HG02623 (cell line): ENCODE results near the gene MCCD1.
"Not testable (repeated sequence)": the region's sequence is repeated elsewhere in the genome, so short reads cannot be mapped to it uniquely, and the experiment has no call there.

ENCODE experiments used
- ATAC-seq: cut with Tn5 transposase; IDR thresholded peaks from one replicate; pipeline ENCODE4 v1.9.1; 2021; ENCODE audit warnings: moderate library complexity; ENCODE audit not compliant: unreplicated experiment

Gene MCCD1

DNA sequence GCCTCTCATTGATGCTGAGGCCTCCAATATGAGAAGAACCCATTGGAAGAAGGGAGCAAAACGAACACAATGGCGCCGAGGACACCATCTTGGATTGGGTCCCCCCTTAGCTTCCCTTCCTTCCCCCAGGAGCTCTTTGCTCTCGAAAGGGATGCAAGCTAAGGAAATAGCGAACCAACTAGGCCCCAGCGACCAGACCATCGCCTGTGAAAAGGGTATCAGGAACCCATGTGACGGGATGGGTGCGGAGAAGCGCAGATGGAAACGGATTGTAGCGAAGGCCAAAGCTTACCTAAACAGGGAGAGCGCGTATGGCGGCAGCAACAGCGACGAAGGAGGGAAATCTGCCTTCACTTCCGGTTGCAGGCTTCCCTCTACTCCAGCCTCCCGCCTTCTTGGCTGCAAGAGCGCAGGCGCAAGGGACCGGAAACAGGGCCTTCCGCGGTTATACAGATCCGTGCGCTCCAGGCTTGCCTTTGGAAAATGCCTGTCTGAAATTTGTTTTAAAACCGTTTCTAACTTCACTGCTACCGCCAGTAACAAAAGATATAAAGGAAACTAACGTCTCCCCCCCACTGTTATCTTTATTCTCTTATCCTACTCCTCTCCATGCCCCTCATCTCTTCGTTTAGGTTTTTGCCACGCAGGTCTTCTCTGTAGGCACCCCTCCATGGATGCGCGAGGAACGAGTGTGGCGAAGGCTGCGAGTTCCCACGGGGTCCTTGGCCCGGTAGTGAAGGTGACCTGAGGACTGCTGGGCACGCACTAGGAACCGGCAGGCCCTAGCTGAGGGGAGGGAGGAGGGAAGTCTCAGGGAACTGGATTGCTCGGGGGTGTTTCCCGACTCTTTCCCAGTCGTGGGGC lies 13.1 kb downstream of the MCCD1 start, which contains the start of gene DDX39B:
TSS of gene DDX39B (minus strand) at position 346 of the 864 bp plus-strand sequence. CDS start 1,471 bp downstream, outside the sequence.
- peak; percentile 65 for ATAC-seq

DNA sequence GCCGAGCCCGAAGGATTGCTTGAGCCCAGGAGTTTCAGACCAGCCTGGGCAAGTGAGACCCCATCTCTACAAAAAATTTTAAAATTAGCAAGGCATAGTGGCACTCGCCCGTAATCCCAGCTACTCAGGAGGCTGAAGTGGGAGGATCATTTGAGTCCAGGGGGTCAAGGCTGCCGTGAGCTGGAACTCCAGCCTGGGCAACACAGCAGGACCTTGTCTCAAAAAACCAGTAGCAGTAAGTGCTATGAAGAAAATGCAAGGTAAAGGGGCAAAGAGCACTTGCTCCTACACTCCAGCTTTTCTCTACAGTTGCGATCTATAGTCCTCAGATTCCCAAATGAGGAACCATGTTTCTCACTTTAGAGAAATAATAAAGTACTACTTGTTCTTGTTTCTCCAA lies 14.9 kb downstream of the MCCD1 start:
- no peak for ATAC-seq

DNA sequence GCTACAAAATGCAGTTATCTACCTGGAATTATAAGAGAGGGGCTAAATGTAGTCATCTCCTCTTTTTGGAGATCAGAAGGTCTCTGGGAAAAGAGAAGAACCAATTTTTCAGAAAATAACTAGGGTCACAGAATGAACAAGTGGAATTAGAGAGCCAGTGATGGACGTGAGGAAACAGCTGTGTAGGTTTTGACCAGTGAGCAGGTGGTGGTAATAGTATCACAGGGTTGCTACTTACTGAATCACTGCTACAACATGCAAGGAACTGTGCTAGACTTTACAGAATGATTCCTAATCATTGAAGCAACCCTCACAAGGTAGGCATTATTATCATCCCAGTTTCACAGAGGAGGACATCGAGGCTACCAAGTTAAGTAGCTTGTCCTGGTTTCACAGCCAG lies 15.9 kb downstream of the MCCD1 start:
- ATAC-seq = no peak

DNA sequence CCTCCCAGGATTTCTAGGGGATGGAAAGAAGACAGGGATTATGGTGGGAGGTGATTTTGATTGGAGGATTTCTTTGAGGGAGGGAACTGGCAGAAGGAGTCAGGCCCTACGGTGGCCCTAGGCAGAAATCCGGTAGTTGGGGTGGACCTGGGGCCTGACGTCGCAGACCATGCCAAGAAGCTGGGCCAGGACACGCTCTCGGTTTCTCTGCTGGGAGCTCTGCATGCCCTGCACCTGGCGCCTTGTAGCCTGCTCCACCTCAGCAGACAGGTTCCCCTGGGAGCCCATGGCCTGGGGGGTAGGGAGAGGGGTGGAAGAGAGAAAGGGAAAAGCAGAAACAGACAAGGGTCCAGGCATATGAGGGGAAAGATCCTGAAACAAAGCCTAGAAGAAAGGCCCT lies 16.5 kb downstream of the MCCD1 start:
- ATAC-seq = no peak

DNA sequence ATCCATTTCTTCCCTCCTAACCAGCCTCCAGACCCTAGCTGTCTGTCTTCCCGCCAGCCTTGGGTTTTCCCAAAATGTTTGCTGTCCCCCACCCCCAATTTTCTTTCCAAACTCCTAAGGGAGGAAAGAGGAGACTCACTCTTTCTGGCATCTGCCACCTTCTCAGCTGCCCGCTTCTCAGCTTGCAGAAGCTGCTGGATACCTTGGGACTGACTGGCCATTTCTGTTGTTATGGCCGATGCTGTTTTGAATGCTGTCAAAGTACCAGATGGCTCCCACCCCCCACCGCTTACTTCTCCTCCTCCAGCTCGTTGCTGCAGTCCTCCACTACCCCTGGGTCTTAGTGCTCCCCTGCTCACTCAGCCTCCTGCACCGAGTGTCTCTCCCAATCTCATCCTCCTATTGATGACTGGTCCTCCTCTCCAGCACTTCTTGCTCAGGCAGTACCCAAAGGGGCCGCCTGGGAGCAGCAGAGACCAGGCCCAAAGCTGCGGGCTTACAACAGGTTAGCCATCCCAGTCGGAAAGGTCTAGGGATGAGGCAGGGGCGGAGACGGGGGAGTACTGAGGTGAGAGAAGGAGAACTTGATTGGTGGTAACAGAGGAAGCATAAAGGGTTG lies 17.7 kb downstream of the MCCD1 start, which contains the start of gene ATP6V1G2:
TSS of gene ATP6V1G2 (minus strand) at position 270 of the 619 bp plus-strand sequence. CDS start at position 221, 49 bp downstream.
- peak; percentile 43 for ATAC-seq

DNA sequence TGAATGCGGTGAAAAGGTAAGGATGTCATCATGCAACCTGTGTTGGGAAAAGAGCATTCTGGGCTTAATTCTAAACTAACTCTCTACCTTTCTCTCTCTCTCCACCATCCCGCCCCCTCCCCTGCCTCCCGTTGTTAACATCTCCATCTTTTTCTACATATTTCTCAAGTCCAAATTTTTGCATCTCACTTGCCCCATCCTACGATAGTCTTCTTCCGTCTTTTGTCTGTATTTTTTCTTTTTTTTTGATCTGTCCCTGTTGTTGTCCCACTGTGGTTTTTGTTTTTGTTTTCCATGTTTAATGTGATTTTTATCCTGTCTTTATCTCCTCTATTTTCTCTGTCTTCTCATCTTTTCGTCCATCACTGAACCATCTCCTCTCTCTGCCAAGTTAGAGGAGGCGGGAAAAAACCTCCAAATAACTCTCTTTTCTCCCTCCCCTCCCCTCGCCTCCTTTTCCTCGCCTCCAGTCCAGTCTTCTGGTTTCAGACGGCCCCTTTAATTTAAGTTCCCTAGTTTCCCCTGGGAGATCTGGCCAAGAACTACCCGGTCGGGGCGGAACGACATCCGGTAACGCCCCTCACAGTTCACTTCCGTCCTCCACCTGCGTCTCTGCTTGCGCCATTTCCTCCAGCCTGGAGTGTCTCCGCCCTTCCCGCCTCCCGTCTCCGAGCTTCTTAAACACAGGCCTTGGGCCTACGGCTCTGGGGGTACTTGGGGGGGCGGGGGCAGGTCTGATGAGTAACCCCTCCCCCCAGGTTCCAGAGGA lies 18.4 kb downstream of the MCCD1 start, which contains the start of gene NFKBIL1:
TSS of gene NFKBIL1 (plus strand) at position 651 of the 769 bp plus-strand sequence. CDS start at position 738, 87 bp downstream.
- ATAC-seq = peak; percentile 69

DNA sequence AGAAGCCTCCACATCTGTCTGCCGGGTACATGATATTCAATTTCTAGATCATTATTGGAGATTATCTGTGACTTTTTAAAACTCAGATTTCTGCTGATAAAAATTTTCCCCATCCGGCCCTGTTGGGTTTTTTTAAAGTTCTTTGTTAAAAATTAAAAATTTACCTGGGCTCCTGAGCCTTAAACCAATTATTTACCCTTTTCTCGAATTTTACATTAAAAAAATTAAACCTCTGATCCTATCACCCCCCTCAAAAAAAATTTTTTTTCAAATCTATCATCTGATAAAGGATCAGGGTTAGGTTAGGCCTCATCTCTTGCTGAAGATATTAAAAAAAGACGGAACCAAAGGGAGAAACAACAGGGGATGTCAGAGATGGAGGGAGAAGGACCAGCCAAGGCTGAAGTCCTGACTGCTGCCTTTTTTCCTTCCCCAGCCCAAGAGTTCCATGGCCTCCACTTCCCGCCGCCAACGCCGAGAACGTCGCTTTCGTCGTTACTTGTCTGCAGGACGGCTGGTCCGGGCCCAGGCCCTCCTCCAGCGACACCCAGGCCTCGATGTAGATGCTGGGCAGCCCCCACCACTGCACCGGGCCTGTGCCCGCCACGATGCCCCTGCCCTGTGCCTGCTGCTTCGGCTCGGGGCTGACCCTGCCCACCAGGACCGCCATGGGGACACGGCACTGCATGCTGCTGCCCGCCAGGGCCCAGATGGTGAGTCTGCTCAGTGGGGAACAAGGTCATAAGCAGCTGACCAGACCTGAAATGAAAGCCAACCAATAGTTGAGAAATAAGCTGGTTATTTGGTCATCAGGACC lies 19.2 kb downstream of the MCCD1 start:
- no peak for ATAC-seq

DNA sequence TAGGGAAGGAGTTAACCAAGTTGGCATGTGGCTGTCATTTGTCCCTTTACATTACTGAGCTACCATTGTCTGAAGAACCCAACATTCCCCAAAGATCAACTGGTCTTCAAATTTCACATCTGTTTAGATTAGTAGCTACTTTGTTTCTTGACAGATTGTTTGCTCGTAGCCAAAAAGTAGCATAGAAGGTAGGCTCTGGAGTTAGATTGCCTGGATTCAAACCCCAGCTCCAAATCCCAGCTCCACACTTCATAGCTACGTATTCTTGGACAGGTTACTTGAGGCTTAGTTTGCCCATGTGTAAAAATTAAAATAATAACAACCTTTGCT lies 19.7 kb downstream of the MCCD1 start:
- ATAC-seq = no peak

DNA sequence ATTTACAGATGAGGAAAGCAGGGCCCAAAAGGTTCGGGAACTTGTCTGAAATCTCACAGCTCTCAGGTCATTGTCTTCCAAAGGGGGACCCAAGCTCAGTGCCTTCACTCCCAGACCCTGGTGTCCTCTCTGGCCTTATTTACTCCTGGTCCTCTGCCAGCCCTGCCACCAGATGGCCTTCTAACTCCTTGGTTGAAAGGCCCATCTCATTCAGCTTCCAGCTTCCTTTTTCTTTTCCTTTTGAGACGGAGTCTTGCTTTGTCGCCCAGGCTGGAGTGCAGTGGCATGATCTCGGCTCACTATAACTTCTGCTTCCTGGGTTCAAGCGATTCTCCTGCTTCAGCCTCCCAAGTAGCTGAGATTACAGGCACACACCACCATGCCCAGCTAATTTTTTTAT lies 22.6 kb downstream of the MCCD1 start:
- ATAC-seq = not testable (repeated sequence)

DNA sequence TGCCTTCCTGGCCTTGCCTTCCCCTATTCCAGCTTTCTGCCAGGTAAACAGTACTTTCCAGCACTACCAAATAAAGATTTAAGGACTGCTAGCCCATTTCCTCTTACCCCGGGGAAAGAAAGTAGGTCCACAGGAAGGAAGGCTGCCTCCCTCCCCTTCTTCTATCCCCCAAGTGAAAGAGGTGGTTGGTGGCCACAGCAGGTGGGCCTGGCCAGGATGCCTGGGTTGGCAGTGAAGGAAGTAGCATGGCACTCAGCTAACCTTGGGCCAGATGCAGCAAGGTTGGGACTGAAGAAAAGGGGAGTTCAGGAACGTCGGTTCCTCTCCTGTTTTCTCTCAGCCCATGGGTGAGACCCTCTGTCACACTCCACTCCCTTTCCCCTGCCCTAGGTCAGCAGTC lies 27.5 kb downstream of the MCCD1 start:
- ATAC-seq = no peak

DNA sequence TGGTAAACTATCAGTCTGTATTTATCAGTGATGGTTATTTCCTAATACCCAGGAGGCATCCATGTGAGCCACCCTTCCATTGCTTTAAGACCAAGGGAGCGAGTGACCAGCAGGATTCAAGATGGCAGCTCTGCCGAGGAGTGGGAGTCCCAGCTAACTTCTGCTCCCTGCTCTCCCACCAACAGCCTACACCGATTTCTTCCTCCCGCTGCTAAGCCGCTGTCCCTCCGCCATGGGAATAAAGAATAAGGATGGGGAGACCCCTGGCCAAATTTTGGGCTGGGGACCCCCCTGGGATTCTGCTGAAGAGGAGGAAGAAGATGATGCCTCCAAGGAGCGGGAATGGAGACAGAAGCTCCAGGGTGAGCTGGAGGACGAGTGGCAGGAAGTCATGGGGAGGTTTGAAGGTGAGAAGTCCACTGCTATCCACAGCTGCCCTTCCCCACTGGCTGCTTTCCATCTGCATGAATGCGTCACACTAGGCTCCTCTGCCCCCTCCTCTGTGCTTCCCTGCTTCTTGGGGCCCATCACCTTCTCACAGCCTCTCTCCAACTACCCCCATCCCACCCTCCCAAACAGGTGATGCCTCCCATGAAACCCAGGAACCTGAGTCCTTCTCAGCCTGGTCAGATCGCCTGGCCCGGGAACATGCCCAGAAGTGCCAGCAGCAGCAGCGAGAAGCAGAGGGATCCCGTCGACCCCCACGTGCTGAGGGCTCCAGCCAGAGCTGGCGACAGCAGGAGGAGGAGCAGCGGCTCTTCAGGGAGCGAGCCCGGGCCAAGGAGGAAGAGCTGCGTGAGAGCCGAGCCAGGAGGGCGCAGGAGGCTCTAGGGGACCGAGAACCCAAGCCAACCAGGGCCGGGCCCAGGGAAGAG lies 28.9 kb downstream of the MCCD1 start:
- no peak for ATAC-seq

DNA sequence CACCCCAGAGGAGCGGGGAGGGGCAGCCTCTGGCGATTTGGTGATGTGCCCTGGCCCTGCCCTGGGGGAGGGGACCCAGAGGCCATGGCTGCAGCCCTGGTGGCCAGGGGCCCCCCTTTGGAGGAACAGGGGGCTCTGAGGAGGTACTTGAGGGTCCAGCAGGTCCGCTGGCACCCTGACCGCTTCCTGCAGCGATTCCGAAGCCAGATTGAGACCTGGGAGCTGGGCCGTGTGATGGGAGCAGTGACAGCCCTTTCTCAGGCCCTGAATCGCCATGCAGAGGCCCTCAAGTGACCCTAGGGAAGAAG lies 29.5 kb downstream of the MCCD1 start:
- ATAC-seq = no peak

DNA sequence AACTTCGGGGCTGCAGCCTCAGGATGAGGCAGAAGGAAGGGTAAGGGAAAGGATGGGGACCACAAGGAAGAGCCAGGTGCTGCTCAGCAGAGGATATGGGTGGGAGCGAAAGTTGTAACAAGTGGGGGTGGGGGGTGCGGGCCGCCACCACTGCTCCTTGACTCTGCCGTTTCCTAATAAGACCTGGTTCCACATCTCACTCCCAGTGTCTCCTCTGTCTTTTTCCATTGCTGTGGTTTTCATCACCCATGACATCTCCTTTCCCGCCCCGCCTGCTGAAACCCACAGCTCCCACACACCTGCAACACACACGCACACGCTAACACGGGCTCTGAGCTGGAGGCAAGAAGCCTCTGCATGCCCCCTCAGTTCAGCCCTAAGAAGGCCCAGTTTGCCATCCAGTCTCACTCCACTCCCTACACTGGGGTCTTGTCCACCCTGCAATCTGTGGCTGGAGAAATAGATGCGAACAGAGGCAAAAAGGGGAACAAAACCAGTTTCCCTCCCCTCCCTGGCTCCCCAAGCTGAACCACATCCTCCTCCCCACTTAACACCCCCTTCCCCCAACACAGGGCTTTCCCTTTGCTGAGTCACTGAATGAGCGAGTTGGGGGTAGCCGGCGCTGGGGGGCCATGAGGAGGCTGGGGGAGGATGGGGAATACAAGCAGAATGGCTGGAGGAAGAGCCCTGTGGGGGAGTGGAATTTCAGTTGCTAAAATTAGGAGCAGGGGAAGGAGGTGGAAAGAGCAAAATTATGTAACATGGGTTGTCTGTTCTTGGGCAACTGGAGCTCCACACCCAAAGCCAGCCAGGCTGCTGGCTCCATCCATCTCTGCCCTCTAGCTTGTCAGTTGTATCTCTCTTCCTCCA lies 30.1 kb downstream of the MCCD1 start:
- ATAC-seq = no peak

DNA sequence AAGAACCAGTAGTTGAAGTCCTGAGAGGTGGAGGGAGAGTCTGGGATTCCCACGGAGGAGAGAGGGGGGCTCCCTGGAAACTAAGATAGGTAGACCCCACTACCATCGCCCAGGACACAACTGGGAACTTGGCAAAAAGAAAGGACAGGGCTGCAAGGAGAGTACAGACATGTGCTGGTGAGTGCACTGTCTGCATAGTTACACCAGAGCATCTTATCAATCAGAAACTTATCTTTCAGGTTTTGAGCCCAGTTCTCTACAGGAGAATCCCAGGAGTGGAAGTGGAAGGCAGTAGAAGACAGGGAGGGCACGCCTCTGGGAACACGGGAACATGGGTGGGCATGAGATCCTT lies 30.8 kb downstream of the MCCD1 start:
- no peak for ATAC-seq

DNA sequence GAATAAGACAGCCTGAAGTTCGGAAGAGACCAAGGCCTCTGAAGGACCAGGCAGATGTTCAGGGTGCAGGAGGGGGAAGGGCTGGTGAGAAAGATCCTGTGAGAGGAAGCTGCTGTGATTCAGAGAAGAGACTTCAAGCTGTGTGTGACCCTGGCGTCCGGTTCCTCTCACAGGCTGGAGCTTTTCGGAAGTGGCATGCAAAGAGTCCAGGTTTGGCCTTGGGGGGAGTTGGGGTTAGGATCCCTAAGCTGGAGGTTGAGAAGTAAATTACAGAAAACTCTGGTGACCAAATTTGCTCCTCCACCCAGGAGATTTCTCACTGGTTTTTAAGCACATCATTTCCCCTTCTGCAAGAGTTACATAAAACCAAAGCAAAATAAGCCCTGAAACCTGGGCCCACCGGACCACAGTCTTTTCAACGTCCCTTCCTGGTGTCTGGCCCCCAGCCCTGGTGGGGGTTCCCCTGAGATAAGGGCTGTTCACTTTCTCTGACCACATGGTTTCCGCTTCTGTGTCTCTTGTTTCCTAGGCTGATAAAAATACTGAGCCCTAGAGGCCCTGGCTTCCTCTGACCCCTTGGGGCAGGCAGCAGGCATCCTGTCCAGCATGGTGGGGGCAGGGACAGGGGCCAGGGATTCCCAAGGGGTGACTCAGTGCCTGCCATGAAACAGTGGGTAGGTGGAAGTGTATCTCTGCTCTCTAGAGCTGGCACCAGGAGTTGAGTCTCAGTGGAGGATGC lies 31.4 kb downstream of the MCCD1 start:
- peak; percentile 62 for ATAC-seq

DNA sequence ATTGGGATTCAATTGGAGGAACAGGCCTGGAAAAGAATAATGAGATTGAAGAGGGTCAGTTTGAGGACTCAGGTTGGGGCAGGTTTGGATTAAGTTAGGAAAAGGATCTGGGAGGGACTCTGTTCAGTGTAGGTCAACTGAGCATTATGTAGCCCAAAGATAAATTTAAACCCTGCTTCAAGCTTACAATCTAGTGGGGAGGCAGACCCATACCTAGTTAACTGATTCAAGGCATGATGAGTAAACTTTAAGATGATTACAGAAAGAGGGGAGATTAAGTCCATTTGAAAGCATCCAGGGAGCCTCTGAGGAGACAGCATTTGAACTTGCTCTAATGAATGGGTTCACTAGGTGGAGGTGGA lies 31.9 kb downstream of the MCCD1 start:
- no peak for ATAC-seq

DNA sequence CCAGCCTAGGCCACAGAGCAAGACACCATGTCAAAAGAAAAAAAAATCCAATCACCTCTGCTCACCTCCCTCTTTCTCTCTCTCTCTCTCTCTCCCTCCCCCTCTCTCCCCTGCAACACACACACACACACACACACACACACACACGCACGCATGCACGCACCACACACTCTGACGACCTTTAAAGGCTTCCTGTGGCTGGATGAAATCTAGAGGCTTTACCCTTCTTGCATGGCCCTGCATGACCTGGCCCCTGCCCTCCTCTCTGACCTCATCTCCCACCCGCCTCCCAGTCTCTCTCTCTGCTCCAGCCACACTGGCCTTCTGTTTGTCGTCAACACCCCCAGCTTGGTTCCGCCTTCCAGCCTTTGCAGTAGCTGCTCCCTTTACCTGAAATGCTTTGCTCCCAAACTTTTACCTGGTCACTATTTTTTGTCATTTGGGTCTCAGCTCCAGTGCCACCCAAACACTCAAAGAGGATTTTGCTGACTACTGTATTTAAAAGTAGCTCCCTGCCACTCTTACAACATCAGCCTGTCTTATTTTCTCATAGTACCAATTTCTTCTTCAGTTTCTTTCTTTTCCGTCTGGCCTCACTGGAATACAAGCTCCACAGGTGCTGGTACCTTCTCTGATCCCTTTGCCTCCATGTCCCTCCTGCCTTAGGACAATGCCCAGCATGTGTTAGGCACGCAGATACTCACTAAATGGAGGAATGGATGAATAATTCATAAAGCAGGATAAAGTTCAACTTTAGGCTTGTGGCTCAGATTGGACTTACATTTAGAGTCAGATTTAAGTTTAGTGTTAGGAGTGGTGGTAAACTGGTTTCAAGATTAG lies 39.0 kb downstream of the MCCD1 start:
- no peak for ATAC-seq
